CD14-positive monocyte (primary cell): Measurements from ENCODE around the gene MTMR3. TPM values are rescaled to one million over a fixed set of nuclear protein-coding genes. Genes with fewer than 3 reads are reported as not detected.

Experiments used
- DNase-seq, 3 donors: peaks; one replicate each; pipeline ENCODE4 v3.0.0-alpha.2; 2011 to 2022
- H2AFZ ChIP-seq: 2 replicates; pipeline ENCODE4 v1.6.0; 2012; ENCODE audit warnings: mild to moderate bottlenecking, low read depth, low read length, inconsistent platforms; ENCODE audit not compliant: insufficient read depth, poor library complexity, severe bottlenecking
- H3K27ac ChIP-seq, 2 donors: 1 replicate in 1 of 2; 2 replicates in 1 of 2; pipeline ENCODE4 v1.5.1; 2012 to 2013; ENCODE audit warnings: low read length in 2 of 2, control low read depth in 1 of 2, inconsistent platforms in 1 of 2, low read depth in 1 of 2, mild to moderate bottlenecking in 1 of 2
- H3K27me3 ChIP-seq, 2 donors: one replicate each; pipeline versions ENCODE4 v1.6.0 to v1.6.1; 2011 to 2013; ENCODE audit warnings: low read length in 2 of 2; ENCODE audit not compliant: control insufficient read depth in 2 of 2, insufficient read depth in 2 of 2
- H3K36me3 ChIP-seq, 2 donors: replicated peaks in 1 of 2; 1 replicate in 1 of 2; 2 replicates in 1 of 2; pipeline versions ENCODE4 v1.5.1 to v1.6.1; 2012 to 2013; ENCODE audit warnings: low read length in 2 of 2, control low read depth in 1 of 2, inconsistent platforms in 1 of 2, mild to moderate bottlenecking in 1 of 2; ENCODE audit not compliant: insufficient read depth in 2 of 2, control insufficient read depth in 1 of 2
- H3K4me1 ChIP-seq, 2 donors: 1 replicate in 1 of 2; 2 replicates in 1 of 2; pipeline versions ENCODE4 v1.5.1 to v1.6.1; 2012 to 2013; ENCODE audit warnings: low read length in 2 of 2, control low read depth in 1 of 2, inconsistent platforms in 1 of 2, mild to moderate bottlenecking in 1 of 2, moderate library complexity in 1 of 2; ENCODE audit not compliant: insufficient read depth in 2 of 2, control insufficient read depth in 1 of 2
- H3K4me2 ChIP-seq: replicated peaks from 2 replicates; pipeline ENCODE3; 2012; ENCODE audit warnings: low read length, moderate library complexity, mild to moderate bottlenecking; ENCODE audit not compliant: poor library complexity, severe bottlenecking; ENCODE audit errors: extremely low read depth
- H3K4me3 ChIP-seq, 3 experiments: fragments of 200-600 bp in 1 of 3; sonication (generic) in 1 of 3; replicated peaks in 1 of 3; 1 replicate in 2 of 3; 2 replicates in 1 of 3; pipeline ENCODE4 v1.5.1; 2011 to 2013; ENCODE audit warnings: low read length in 3 of 3, mild to moderate bottlenecking in 3 of 3, control low read depth in 2 of 3, low read depth in 2 of 3, inconsistent platforms in 1 of 3, moderate library complexity in 1 of 3
- H3K79me2 ChIP-seq: 2 replicates; pipeline ENCODE4 v1.6.0; 2012; ENCODE audit warnings: mild to moderate bottlenecking, control low read depth, inconsistent platforms, low read length, moderate library complexity; ENCODE audit not compliant: insufficient read depth
- H3K9ac ChIP-seq: 2 replicates; pipeline ENCODE4 v1.6.0; 2017; ENCODE audit warnings: low read length, mild to moderate bottlenecking; ENCODE audit not compliant: insufficient read depth, poor library complexity, severe bottlenecking
- H3K9me3 ChIP-seq, 2 donors: replicated peaks in 1 of 2; 1 replicate in 1 of 2; 2 replicates in 1 of 2; pipeline versions ENCODE4 v1.5.1 to v1.6.1; 2012 to 2013; ENCODE audit warnings: low read length in 2 of 2, control low read depth in 1 of 2; ENCODE audit not compliant: control insufficient read depth in 1 of 2, insufficient read depth in 1 of 2
- H4K20me1 ChIP-seq: 2 replicates; pipeline ENCODE4 v1.6.0; 2012; ENCODE audit warnings: mild to moderate bottlenecking, low read length, control low read depth, moderate library complexity; ENCODE audit not compliant: insufficient read depth
- H3K27ac Mint-ChIP-seq, 7 donors: one replicate each; pipeline ENCODE4 v1.8.0; 2020; ENCODE audit warnings: mild to moderate bottlenecking in 7 of 7, mixed read lengths in 7 of 7, moderate library complexity in 6 of 7, inconsistent platforms in 2 of 7
- H3K27me3 Mint-ChIP-seq, 3 donors: one replicate each; pipeline ENCODE4 v1.8.0; 2021 to 2022; ENCODE audit warnings: low read depth in 3 of 3, mild to moderate bottlenecking in 3 of 3, mixed read lengths in 3 of 3, moderate library complexity in 3 of 3, inconsistent platforms in 1 of 3
- H3K36me3 Mint-ChIP-seq, 2 donors: one replicate each; pipeline ENCODE4 v1.8.0; 2020; ENCODE audit warnings: mixed read lengths in 2 of 2, inconsistent platforms in 1 of 2, mild to moderate bottlenecking in 1 of 2
- H3K4me1 Mint-ChIP-seq: one replicate; pipeline ENCODE4 v1.8.0; 2020; ENCODE audit warnings: mild to moderate bottlenecking, mixed read lengths
- H3K4me3 Mint-ChIP-seq, 2 donors: one replicate each; pipeline ENCODE4 v1.8.0; 2020; ENCODE audit warnings: mild to moderate bottlenecking in 2 of 2, mixed read lengths in 2 of 2, moderate library complexity in 1 of 2
- H3K9me3 Mint-ChIP-seq, 7 donors: one replicate each; pipeline ENCODE4 v1.8.0; 2020 to 2022; ENCODE audit warnings: mixed read lengths in 7 of 7, mild to moderate bottlenecking in 6 of 7, moderate library complexity in 6 of 7, inconsistent platforms in 2 of 7
- CTCF ChIP-seq: fragments of 200-600 bp; IDR thresholded peaks from one replicate; pipeline ENCODE4 v1.8.0; 2022; ENCODE audit warnings: antibody characterized with exemption, mild to moderate bottlenecking
- WGBS: methylation state at CpG from one replicate; pipeline ENCODE4 v1.1.5; 2013; ENCODE audit warnings: missing lambda C conversion rate; ENCODE audit not compliant: insufficient coverage; 5-methylcytosine and 5-hydroxymethylcytosine counted together
- intact Hi-C, 2 donors: fragments of 100-400 bp; cut with micrococcal nuclease; formaldehyde crosslinking; loops; one replicate each; pipeline versions ENCODE4 v1.15.0 to v1.15.1; 2023
- polyA plus RNA-seq, 3 donors: library from polyadenylated mRNA; depleted of rRNA in 1 of 3; unstranded in 2 of 3; stranded (reverse) in 1 of 3; fragments of 300-500 nt in 2 of 3; fragments of >200 nt in 1 of 3; fragmentation: Illumina TruSeq in 2 of 3; gene quantifications; 1 replicate in 2 of 3; 2 replicates in 1 of 3; pipeline ENCODE4 v1.2.3, GENCODE V29; 2012 to 2021

MTMR3 gene
- polyA plus RNA-seq, 3 donors, result 23.4 to 86.1 (median 30.2) TPM

GRCh38 chr22:30000566-30000965 lies 117.6 kb downstream of the MTMR3 start:
- Histone ChIP-seq H4K20me1 (peaks cover 96% of the 10 kb centered on the region), H3K9me3 (no peaks in the 10 kb centered on the region), H3K36me3 (peaks cover 66 to 92% of the 10 kb centered on the region in 2 donors), H3K9ac (no peak overlapping the region), H3K27me3 (no peaks in the 10 kb centered on the region), H2AFZ (no peak overlapping the region), H3K27ac (no peak overlapping the region), H3K4me2 (no peak overlapping the region), H3K4me1 (no peaks in the 10 kb centered on the region), H3K4me3 (no peak overlapping the region), H3K79me2 (peaks cover 4% of the 10 kb centered on the region)
- no peak for DNase-seq
- peaks cover 0 to 2% (median 0%) of the 10 kb centered on the region in 3 donors for H3K27me3 Mint-ChIP-seq
- 100% methylated on average over 1 of the region's 2 CpGs for WGBS
- no peaks in the 10 kb centered on the region for H3K9me3 Mint-ChIP-seq
- no peak overlapping the region for H3K27ac Mint-ChIP-seq
- peaks cover 78 to 86% of the 10 kb centered on the region in 2 donors for H3K36me3 Mint-ChIP-seq
- H3K4me3 Mint-ChIP-seq, result no peak overlapping the region
- H3K4me1 Mint-ChIP-seq, result no peaks in the 10 kb centered on the region
- intact Hi-C loops, result loop anchor here (10.0 kb wide), 2 partner anchors 236 to 366 kb away; partner anchors contain the start of genes UQCR10 (in 1 of the 2) and ZMAT5 (in 1 of the 2)
- no peak for TF ChIP-seq CTCF

- H3K27me3 ChIP-seq, result no peaks in the 10 kb centered on the region
- no peak overlapping the region for H2AFZ ChIP-seq
- Mint-ChIP-seq H3K27me3 (peaks cover 0 to 2% (median 0%) of the 10 kb centered on the region in 3 donors), H3K36me3 (peaks cover 77 to 89% of the 10 kb centered on the region in 2 donors), H3K4me3 (no peak overlapping the region), H3K9me3 (no peaks in the 10 kb centered on the region), H3K4me1 (no peaks in the 10 kb centered on the region), H3K27ac (peak overlapping the region in 1 of 7 donors; percentile 3)
- H3K36me3 ChIP-seq, result peaks cover 73 to 93% of the 10 kb centered on the region in 2 donors
- intact Hi-C loops, result loop anchor here (10.0 kb wide), 2 partner anchors 237 to 367 kb away; partner anchors contain the start of genes UQCR10 (in 1 of the 2) and ZMAT5 (in 1 of the 2)
- H3K4me1 ChIP-seq, result no peaks in the 10 kb centered on the region
- DNase-seq, result no peak
- WGBS, result 100% methylated on average over 1 of the region's 3 CpGs
- H3K4me3 ChIP-seq, result no peak overlapping the region
- no peak overlapping the region for H3K27ac ChIP-seq
- no peak overlapping the region for H3K9ac ChIP-seq
- H3K4me2 ChIP-seq, result no peak overlapping the region
- H4K20me1 ChIP-seq, result peaks cover 96% of the 10 kb centered on the region
- no peaks in the 10 kb centered on the region for H3K9me3 ChIP-seq
- no peak for TF ChIP-seq CTCF
- H3K79me2 ChIP-seq, result no peaks in the 10 kb centered on the region
These were observed 118.5 kb downstream of the MTMR3 start for GRCh38 chr22:30001459-30001858.
